NCI-H2029 (cell line): ENCODE data around the gene PCCA.
"Not testable (repeated sequence)": the region's sequence is repeated elsewhere in the genome, so short reads cannot be mapped to it uniquely, and the experiment has no call there.

Experiments used
- DNase-seq: peaks from one replicate; lab custom pipeline; 2025; lab: John Stamatoyannopoulos, UW

PCCA gene

GRCh38 chr13:100097821-100098220 lies 8.9 kb downstream of the PCCA start:
- no peak for DNase-seq

GRCh38 chr13:100098445-100099116 lies 9.7 kb downstream of the PCCA start:
- DNase-seq, result no peak

GRCh38 chr13:100099117-100099445 lies 10.2 kb downstream of the PCCA start:
- not testable (repeated sequence) for DNase-seq

- no peak for DNase-seq
Measured at GRCh38 chr13:100100115-100100879, 11.4 kb downstream of the PCCA start.

GRCh38 chr13:100102042-100102441 lies 13.1 kb downstream of the PCCA start:
- no peak for DNase-seq

- DNase-seq, result no peak
Measured at GRCh38 chr13:100106005-100106404, 17.1 kb downstream of the PCCA start.

GRCh38 chr13:100106705-100107104 lies 17.8 kb downstream of the PCCA start:
- no peak for DNase-seq

GRCh38 chr13:100108913-100109507 lies 20.1 kb downstream of the PCCA start:
- no peak for DNase-seq

- DNase-seq, result no peak
Measured at GRCh38 chr13:100110269-100110668, 21.4 kb downstream of the PCCA start.

GRCh38 chr13:100112186-100112838 lies 23.4 kb downstream of the PCCA start:
- no peak for DNase-seq

GRCh38 chr13:100115693-100116254 lies 26.9 kb downstream of the PCCA start:
- DNase-seq, result no peak

- no peak for DNase-seq
Measured at GRCh38 chr13:100124265-100124664, 35.4 kb downstream of the PCCA start.

- no peak for DNase-seq
Measured at GRCh38 chr13:100125946-100126345, 37.1 kb downstream of the PCCA start.

GRCh38 chr13:100128373-100128772 lies 39.5 kb downstream of the PCCA start:
- DNase-seq, result no peak

- no peak for DNase-seq
Measured at GRCh38 chr13:100128838-100129237, 39.9 kb downstream of the PCCA start.

GRCh38 chr13:100129605-100130004 lies 40.7 kb downstream of the PCCA start:
- no peak for DNase-seq

- DNase-seq, result no peak
Measured at GRCh38 chr13:100130092-100130491, 41.2 kb downstream of the PCCA start.

GRCh38 chr13:100130930-100131511 lies 42.1 kb downstream of the PCCA start:
- no peak for DNase-seq

- DNase-seq, result no peak
Measured at GRCh38 chr13:100131863-100132574, 43.1 kb downstream of the PCCA start.

GRCh38 chr13:100138859-100139491 lies 50.1 kb downstream of the PCCA start:
- no peak for DNase-seq

- DNase-seq, result no peak
Measured at GRCh38 chr13:100139817-100140216, 50.9 kb downstream of the PCCA start.
